GM12864 (cell line): ENCODE results near the gene SVOP.

Source experiments
- DNase-seq: peaks from one replicate; pipeline ENCODE4 v3.0.0-alpha.2; 2011; ENCODE audit warnings: low read depth
- H3K4me3 ChIP-seq: 2 replicates; pipeline ENCODE4 v1.5.1; 2011; ENCODE audit warnings: mild to moderate bottlenecking, low read depth, low read length, control low read depth
- CTCF ChIP-seq: IDR thresholded peaks from 2 replicates; pipeline ENCODE4 v1.5.1; 2011; ENCODE audit warnings: low read depth, mild to moderate bottlenecking, moderate library complexity, low read length, control low read depth, inconsistent platforms; ENCODE audit errors: missing control alignments

Gene SVOP

GRCh38 chr12:108948367-108948766 is 72.5 kb downstream of the SVOP start:
- no peak for TF ChIP-seq CTCF
- no peak overlapping the region for H3K4me3 ChIP-seq
- no peak for DNase-seq

GRCh38 chr12:108947097-108947496 is 73.8 kb downstream of the SVOP start:
- TF ChIP-seq CTCF = no peak
- no peak overlapping the region for H3K4me3 ChIP-seq
- no peak for DNase-seq

DNA sequence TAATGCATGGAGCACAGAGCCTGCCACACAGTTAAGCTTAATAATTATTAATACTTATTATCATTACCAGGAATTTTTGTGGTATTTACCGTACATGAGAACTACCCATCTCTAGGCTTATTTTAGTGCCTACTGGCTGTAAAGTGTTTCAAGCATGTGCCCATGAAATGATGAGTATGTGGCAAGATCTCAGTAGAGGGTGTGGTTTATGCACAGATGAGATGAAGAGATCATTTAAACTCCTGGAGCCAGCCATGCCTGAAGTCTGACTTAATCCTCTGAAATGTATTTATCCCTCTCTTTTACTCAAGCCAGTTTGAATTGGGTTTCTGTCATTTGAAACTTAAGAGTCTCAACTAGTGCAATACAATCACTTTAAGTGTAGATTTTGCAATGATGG is 80.7 kb downstream of the SVOP start:
- no peak overlapping the region for H3K4me3 ChIP-seq
- DNase-seq = no peak
- TF ChIP-seq CTCF = no peak

GRCh38 chr12:108939594-108939993 is 81.3 kb downstream of the SVOP start:
- no peak for TF ChIP-seq CTCF
- peak; percentile 39 for DNase-seq
- H3K4me3 ChIP-seq = no peak overlapping the region

- TF ChIP-seq CTCF = no peak
- DNase-seq = no peak
Measured at GRCh38 chr12:108938247-108938924, 82.5 kb downstream of the SVOP start.

DNA sequence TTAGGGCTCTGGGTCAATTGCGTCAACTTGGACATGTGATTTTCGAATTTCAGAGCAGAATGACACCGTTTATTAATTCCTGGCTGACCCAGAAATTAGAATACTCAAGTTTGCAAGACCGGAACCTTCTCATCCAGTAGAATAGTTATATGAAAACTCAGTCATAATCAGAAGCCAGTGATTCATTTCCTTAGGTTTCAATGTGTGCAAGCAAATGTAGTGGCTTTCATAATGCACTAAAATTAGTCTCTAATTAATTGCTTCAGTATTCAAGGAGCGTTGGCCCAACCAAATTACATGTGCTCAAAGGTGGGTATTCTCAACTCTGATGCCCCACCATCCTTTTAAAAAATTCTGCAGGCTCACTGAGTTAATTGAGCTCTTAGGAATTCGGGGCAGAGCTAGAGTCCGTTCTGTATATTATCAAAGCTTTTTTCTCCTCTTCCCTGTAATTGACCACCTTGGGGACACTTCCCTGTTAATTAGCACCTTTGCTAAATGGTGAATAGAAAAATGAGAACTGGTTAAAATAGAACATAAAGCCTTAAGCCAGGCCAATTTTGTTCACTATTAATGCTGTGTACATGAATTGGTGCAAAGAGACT is 85.6 kb downstream of the SVOP start:
- no peak for TF ChIP-seq CTCF
- H3K4me3 ChIP-seq = no peak overlapping the region
- DNase-seq = no peak

More at GRCh38 chr12:108938247-108938924, 82.5 kb downstream of the SVOP start:
- H3K4me3 ChIP-seq = no peak overlapping the region

DNA sequence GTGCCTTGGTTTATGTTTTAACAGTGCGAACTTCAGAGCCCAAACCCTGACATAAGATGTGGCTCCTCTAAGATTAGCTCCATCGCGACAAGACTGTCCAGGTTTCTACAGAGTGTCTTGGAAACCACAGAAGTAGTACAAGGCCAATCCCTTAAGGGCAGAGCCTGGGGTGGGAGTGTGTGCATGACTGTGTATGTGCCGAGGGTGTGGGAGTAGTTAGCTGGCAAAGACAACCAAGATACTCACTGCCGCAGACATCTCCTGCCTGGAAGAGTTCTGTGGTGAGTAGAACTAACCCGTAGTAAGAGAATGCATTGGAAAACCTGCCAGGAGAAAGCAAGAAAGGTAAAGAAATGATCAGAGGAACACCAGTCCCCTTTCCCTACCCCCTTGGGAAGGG is 86.9 kb downstream of the SVOP start:
- DNase-seq = no peak
- no peak overlapping the region for H3K4me3 ChIP-seq
- no peak for TF ChIP-seq CTCF
